ENCODE data around the gene SMIM11. TPM values are rescaled to one million over a fixed set of nuclear protein-coding genes. Genes with fewer than 3 reads are reported as not detected.

SMIM11 gene
- total and polyA plus RNA-seq, 10 of the 15 experiments (the other 5 are each of a cell fraction or from before 2014, with no cell fraction given): 4.8 to 43.1 (median 16.0) TPM

DNA sequence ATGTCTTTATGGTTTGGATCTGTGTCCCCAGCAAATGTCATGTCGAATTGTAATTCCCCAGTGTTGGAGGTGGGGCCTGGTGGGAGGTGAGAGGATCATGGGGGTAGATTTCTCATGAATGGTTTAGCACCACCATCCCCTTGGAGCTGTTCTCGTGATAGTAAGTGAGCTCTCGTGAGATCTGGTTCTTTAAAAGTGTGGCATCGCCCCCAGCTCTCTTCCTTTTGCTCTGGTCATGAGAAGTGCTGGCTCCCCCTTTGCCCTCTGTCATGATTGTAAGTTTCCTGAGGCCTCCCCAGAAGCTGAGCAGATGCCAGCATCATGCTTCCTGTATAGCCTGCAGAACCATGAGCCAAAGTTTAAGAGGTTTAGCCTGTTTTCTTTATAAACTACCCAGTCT, 22.8 kb upstream of the SMIM11 start:
- CTCF ChIA-PET: interaction anchor here (0.6 to 11.7 kb wide), 4 partner anchors 15 to 1523 kb away, joined by 3 to 349 read pairs (median 7); no protein-coding TSS in a partner anchor
- WGBS (ENCODE audit: insufficient coverage, insufficient replicate concordance, low lambda C conversion rate, missing lambda C conversion rate): 32% methylated on average over 4 of the region's 4 CpGs
- Histone ChIP-seq H3K4me3 (no peak overlapping the region), H2AFZ (ENCODE audit: control insufficient read depth, low read depth, low read length) (no peak overlapping the region), H3K4me1 (ENCODE audit: control insufficient read depth, insufficient read depth, low read length) (no peaks in the 10 kb centered on the region), H3K27me3 (replicated peaks in 1 of 2; ENCODE audit: control insufficient read depth in 2 of 2, insufficient read depth in 2 of 2, low read length in 1 of 2) (no peaks in the 10 kb centered on the region; a peak in 1 of 4 replicates), H3K27ac (ENCODE audit: control insufficient read depth, insufficient read depth) (no peak overlapping the region), H4K20me1 (ENCODE audit: control insufficient read depth, insufficient read depth) (no peaks in the 10 kb centered on the region), H3K4me2 (ENCODE audit: control insufficient read depth, insufficient read depth) (no peak overlapping the region), H3K9me3 (replicated peaks; ENCODE audit: control insufficient read depth, insufficient read depth, low read length) (no peaks in the 10 kb centered on the region), H3K79me2 (ENCODE audit: control insufficient read depth, insufficient read depth, low read length) (no peaks in the 10 kb centered on the region), H3K36me3 (ENCODE audit: control insufficient read depth in 2 of 2, insufficient read depth in 2 of 2, low read length in 1 of 2) (no peaks in the 10 kb centered on the region), H3K9ac (ENCODE audit: control insufficient read depth, insufficient read depth, low read length) (no peak overlapping the region)
- FAIRE-seq: no peak
- SMC1A ChIA-PET (ENCODE audit: uncharacterized antibody, unreplicated experiment): interaction anchor here (4.3 kb wide), 1 partner anchor 429 kb away, joined by 30 read pairs; no protein-coding TSS in a partner anchor
- no TSS peak for BruUV-seq (replicated peaks)
- ATAC-seq: no peak
- POLR2A ChIA-PET: interaction anchor here (2.2 kb wide), 1 partner anchor 429 kb away, joined by 7 read pairs; no protein-coding TSS in a partner anchor
- in situ Hi-C loops (cut with MboI): no loop called here
- TF ChIP-seq NR2F1 (conservative IDR thresholded peaks at IDR 0.05) (no peak), LARP7 (IDR thresholded peaks at IDR 0.05) (no peak), BMI1 (IDR thresholded peaks at IDR 0.05; ENCODE audit: borderline replicate concordance) (no peak), POU2F2 (IDR thresholded peaks at IDR 0.05; ENCODE audit: borderline replicate concordance, low read depth, low read length) (no peak), MYB (IDR thresholded peaks at IDR 0.05; ENCODE audit: borderline replicate concordance, low read depth, low read length) (no peak), SP1 (IDR thresholded peaks at IDR 0.05; ENCODE audit: low read depth, low read length) (no peak), SIX5 (IDR thresholded peaks at IDR 0.05; ENCODE audit: low read depth, low read length, severe bottlenecking) (no peak), ZNF622 (IDR thresholded peaks at IDR 0.05) (no peak), HDAC2 (IDR thresholded peaks at IDR 0.05) (no peak), SPI1 (IDR thresholded peaks at IDR 0.05; ENCODE audit: borderline replicate concordance, insufficient read depth, low read depth, low read length) (no peak), ZBED1 (IDR thresholded peaks at IDR 0.05; ENCODE audit: borderline replicate concordance) (no peak), CREB1 (IDR thresholded peaks at IDR 0.05; ENCODE audit: low read depth) (no peak)
- TF ChIP-seq, protein P1, sequence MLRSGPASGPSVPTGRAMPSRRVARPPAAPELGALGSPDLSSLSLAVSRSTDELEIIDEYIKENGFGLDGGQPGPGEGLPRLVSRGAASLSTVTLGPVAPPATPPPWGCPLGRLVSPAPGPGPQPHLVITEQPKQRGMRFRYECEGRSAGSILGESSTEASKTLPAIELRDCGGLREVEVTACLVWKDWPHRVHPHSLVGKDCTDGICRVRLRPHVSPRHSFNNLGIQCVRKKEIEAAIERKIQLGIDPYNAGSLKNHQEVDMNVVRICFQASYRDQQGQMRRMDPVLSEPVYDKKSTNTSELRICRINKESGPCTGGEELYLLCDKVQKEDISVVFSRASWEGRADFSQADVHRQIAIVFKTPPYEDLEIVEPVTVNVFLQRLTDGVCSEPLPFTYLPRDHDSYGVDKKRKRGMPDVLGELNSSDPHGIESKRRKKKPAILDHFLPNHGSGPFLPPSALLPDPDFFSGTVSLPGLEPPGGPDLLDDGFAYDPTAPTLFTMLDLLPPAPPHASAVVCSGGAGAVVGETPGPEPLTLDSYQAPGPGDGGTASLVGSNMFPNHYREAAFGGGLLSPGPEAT (IDR thresholded peaks at IDR 0.05; ENCODE audit: low read depth): no peak
- TF ChIP-seq, protein P2, sequence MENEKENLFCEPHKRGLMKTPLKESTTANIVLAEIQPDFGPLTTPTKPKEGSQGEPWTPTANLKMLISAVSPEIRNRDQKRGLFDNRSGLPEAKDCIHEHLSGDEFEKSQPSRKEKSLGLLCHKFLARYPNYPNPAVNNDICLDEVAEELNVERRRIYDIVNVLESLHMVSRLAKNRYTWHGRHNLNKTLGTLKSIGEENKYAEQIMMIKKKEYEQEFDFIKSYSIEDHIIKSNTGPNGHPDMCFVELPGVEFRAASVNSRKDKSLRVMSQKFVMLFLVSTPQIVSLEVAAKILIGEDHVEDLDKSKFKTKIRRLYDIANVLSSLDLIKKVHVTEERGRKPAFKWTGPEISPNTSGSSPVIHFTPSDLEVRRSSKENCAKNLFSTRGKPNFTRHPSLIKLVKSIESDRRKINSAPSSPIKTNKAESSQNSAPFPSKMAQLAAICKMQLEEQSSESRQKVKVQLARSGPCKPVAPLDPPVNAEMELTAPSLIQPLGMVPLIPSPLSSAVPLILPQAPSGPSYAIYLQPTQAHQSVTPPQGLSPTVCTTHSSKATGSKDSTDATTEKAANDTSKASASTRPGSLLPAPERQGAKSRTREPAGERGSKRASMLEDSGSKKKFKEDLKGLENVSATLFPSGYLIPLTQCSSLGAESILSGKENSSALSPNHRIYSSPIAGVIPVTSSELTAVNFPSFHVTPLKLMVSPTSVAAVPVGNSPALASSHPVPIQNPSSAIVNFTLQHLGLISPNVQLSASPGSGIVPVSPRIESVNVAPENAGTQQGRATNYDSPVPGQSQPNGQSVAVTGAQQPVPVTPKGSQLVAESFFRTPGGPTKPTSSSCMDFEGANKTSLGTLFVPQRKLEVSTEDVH (IDR thresholded peaks at IDR 0.05; ENCODE audit: low read depth, partially characterized antibody): no peak
- TF ChIP-seq, protein P3, sequence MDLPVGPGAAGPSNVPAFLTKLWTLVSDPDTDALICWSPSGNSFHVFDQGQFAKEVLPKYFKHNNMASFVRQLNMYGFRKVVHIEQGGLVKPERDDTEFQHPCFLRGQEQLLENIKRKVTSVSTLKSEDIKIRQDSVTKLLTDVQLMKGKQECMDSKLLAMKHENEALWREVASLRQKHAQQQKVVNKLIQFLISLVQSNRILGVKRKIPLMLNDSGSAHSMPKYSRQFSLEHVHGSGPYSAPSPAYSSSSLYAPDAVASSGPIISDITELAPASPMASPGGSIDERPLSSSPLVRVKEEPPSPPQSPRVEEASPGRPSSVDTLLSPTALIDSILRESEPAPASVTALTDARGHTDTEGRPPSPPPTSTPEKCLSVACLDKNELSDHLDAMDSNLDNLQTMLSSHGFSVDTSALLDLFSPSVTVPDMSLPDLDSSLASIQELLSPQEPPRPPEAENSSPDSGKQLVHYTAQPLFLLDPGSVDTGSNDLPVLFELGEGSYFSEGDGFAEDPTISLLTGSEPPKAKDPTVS (IDR thresholded peaks at IDR 0.05; ENCODE audit: low read depth, low read length): no peak
- RAD21 ChIA-PET (ENCODE audit: unreplicated experiment): interaction anchor here (1.1 to 11.0 kb wide), 3 partner anchors 431 to 440 kb away, joined by 3 to 241 read pairs (median 4); no protein-coding TSS in a partner anchor
- DNase-seq (ENCODE audit: low read depth, low spot score): no peak
- intact Hi-C loops (cut with micrococcal nuclease; ENCODE audit: unreplicated experiment): no loop called here
